Endodermal cell (in vitro differentiated cells): ENCODE data around the gene TMEM134. TPM values are rescaled to one million over a fixed set of nuclear protein-coding genes. Genes with fewer than 3 reads are reported as not detected.
A peak's percentile ranks its signal among the peaks of the same experiment; 100 is the strongest.

Experiments used
- DNase-seq: peaks from one replicate; pipeline ENCODE4 v3.0.0-alpha.2; 2017
- H3K27ac ChIP-seq: 2 replicates; pipeline ENCODE4 v1.5.1; 2013; ENCODE audit warnings: mild to moderate bottlenecking, low read depth, low read length, moderate library complexity
- H3K27me3 ChIP-seq: 2 replicates; pipeline ENCODE4 v1.6.1; 2013; ENCODE audit warnings: mild to moderate bottlenecking, low read length, moderate library complexity; ENCODE audit not compliant: insufficient read depth, control insufficient read depth, poor library complexity, severe bottlenecking
- H3K36me3 ChIP-seq: 2 replicates; pipeline ENCODE4 v1.7.0; 2013; ENCODE audit warnings: mild to moderate bottlenecking, low read length, moderate library complexity; ENCODE audit not compliant: control insufficient read depth, insufficient read depth
- H3K4me1 ChIP-seq: one replicate; pipeline ENCODE4 v1.7.0; 2013; ENCODE audit warnings: low read length; ENCODE audit not compliant: control insufficient read depth, insufficient read depth
- H3K4me3 ChIP-seq: 2 replicates; pipeline ENCODE4 v1.5.1; 2013; ENCODE audit warnings: mild to moderate bottlenecking, low read length, moderate library complexity
- H3K9ac ChIP-seq: 2 replicates; pipeline ENCODE4 v1.6.1; 2013; ENCODE audit warnings: mild to moderate bottlenecking, low read length, moderate library complexity; ENCODE audit not compliant: poor library complexity, severe bottlenecking; ENCODE audit errors: extremely low read depth
- H3K9me3 ChIP-seq: 2 replicates; pipeline ENCODE4 v1.6.1; 2013; ENCODE audit warnings: mild to moderate bottlenecking, low read length, moderate library complexity; ENCODE audit not compliant: control insufficient read depth
- H3K27ac Mint-ChIP-seq: 2 replicates; pipeline ENCODE4 v1.8.0; 2020; ENCODE audit warnings: mixed read lengths
- H3K27me3 Mint-ChIP-seq: 2 replicates; pipeline ENCODE4 v1.8.0; 2021; ENCODE audit warnings: mild to moderate bottlenecking, mixed read lengths; ENCODE audit not compliant: insufficient read depth
- H3K36me3 Mint-ChIP-seq: 2 replicates; pipeline ENCODE4 v1.8.0; 2020; ENCODE audit warnings: low read depth, mixed read lengths
- H3K4me1 Mint-ChIP-seq: 2 replicates; pipeline ENCODE4 v1.8.0; 2020; ENCODE audit warnings: mixed read lengths
- H3K4me3 Mint-ChIP-seq: 2 replicates; pipeline ENCODE4 v1.8.0; 2020; ENCODE audit warnings: mild to moderate bottlenecking, moderate library complexity, mixed read lengths
- H3K9me3 Mint-ChIP-seq: 2 replicates; pipeline ENCODE4 v1.8.0; 2020; ENCODE audit warnings: mild to moderate bottlenecking, mixed read lengths
- CTCF ChIP-seq: fragments of 200-600 bp; sonication (generic); conservative IDR thresholded peaks from 2 replicates; pipeline ENCODE4 v1.5.0; 2021; ENCODE audit warnings: antibody characterized with exemption, mild to moderate bottlenecking
- WGBS, 2 experiments: methylation state at CpG; one replicate each; pipeline versions ENCODE4 v1.1.5 to v1.1.7; 2013; ENCODE audit warnings: missing lambda C conversion rate in 2 of 2, mixed read lengths in 1 of 2; ENCODE audit not compliant: insufficient coverage in 1 of 2, insufficient read length in 1 of 2; 5-methylcytosine and 5-hydroxymethylcytosine counted together
- total RNA-seq, 2 donors: library from RNA; stranded (reverse); fragmentation: NEBNext Ultra II Directional in 1 of 2; extraction: Animal tissue kit (Norgen Biotek cat#: 25700) in 1 of 2; gene quantifications; 2 replicates in 1 of 2; 3 replicates in 1 of 2; pipeline ENCODE4 v1.2.1, GENCODE V29; 2021

TMEM134 gene
- total RNA-seq, 2 donors from 2014 or later, result 67.4 to 87.8 TPM

- DNase-seq, result peak; percentile 40
- WGBS, 2 experiments, result 94% methylated on average over 26 to 33 of the region's 33 CpGs
- Mint-ChIP-seq H3K4me3 (no peak within 1 kb of the TSS), H3K9me3 (no peaks in the 10 kb centered on the region), H3K4me1 (no peaks in the 10 kb centered on the region), H3K27ac (no peak within 1 kb of the TSS), H3K27me3 (peaks cover under 1% of the 10 kb centered on the region), H3K36me3 (no peaks in the 10 kb centered on the region)
- Histone ChIP-seq H3K27ac (no peak within 1 kb of the TSS), H3K9ac (no peak within 1 kb of the TSS), H3K27me3 (no peaks in the 10 kb centered on the region), H3K9me3 (no peaks in the 10 kb centered on the region), H3K4me1 (no peaks in the 10 kb centered on the region), H3K36me3 (no peaks in the 10 kb centered on the region), H3K4me3 (no peak within 1 kb of the TSS)
- TF ChIP-seq CTCF, result no peak
Measured at GRCh38 chr11:67452141-67452952, 16.7 kb downstream of the TMEM134 start, which contains the start of gene GPR152. Gene GPR152 (minus strand): TSS chr11:67452729. CDS start chr11:67452724, 5 bp downstream.

- Histone ChIP-seq H3K9me3 (no peaks in the 10 kb centered on the region), H3K27ac (peak overlapping the region; percentile 66), H3K36me3 (no peaks in the 10 kb centered on the region), H3K4me1 (no peaks in the 10 kb centered on the region), H3K4me3 (no peak overlapping the region), H3K27me3 (no peaks in the 10 kb centered on the region), H3K9ac (no peak overlapping the region)
- TF ChIP-seq CTCF, result no peak
- H3K9me3 Mint-ChIP-seq, result no peaks in the 10 kb centered on the region
- H3K36me3 Mint-ChIP-seq, result no peaks in the 10 kb centered on the region
- H3K27me3 Mint-ChIP-seq, result no peaks in the 10 kb centered on the region
- H3K4me3 Mint-ChIP-seq, result no peak overlapping the region
- H3K27ac Mint-ChIP-seq, result no peak overlapping the region
- H3K4me1 Mint-ChIP-seq, result no peaks in the 10 kb centered on the region
- 94 to 96% methylated on average over 11 to 14 of the region's 14 CpGs for WGBS, 2 experiments
- peak; percentile 36 for DNase-seq
Measured at GRCh38 chr11:67451658-67451976, 17.4 kb downstream of the TMEM134 start.

GRCh38 chr11:67450796-67451657 lies 18.0 kb downstream of the TMEM134 start:
- peak; percentile 36 for DNase-seq
- no peak overlapping the region for H3K4me3 ChIP-seq
- no peaks in the 10 kb centered on the region for H3K4me1 Mint-ChIP-seq
- WGBS, 2 experiments, result 82 to 89% methylated on average over 15 to 25 of the region's 25 CpGs
- H3K27me3 Mint-ChIP-seq, result no peaks in the 10 kb centered on the region
- no peak overlapping the region for H3K27ac Mint-ChIP-seq
- H3K9me3 Mint-ChIP-seq, result no peaks in the 10 kb centered on the region
- no peak overlapping the region for H3K4me3 Mint-ChIP-seq
- H3K36me3 ChIP-seq, result no peaks in the 10 kb centered on the region
- H3K9me3 ChIP-seq, result no peaks in the 10 kb centered on the region
- no peaks in the 10 kb centered on the region for H3K27me3 ChIP-seq
- H3K36me3 Mint-ChIP-seq, result no peaks in the 10 kb centered on the region
- H3K4me1 ChIP-seq, result no peaks in the 10 kb centered on the region
- H3K27ac ChIP-seq, result peak overlapping the region; percentile 66
- H3K9ac ChIP-seq, result no peak overlapping the region
- TF ChIP-seq CTCF, result no peak
